ENCODE data around the gene CUL1.

CUL1 gene

GRCh38 chr7:148850564-148850963 is 151.9 kb downstream of the CUL1 start:
- Histone ChIP-seq H3K27ac (ENCODE audit: low read depth, low read length) (no peak overlapping the region), H3K36me3 (ENCODE audit: insufficient read depth, low read length) (no peaks in the 10 kb centered on the region), H3K27me3 (ENCODE audit: insufficient read depth, low read length) (no peaks in the 10 kb centered on the region), H3K4me1 (ENCODE audit: control insufficient read depth, insufficient read depth, low read length, unreplicated experiment) (peaks cover 12% of the 10 kb centered on the region), H3K4me3 (ENCODE audit: low read depth, low read length) (no peak overlapping the region), H3K79me2 (ENCODE audit: control insufficient read depth, insufficient read depth, low read length, unreplicated experiment) (peaks cover 79% of the 10 kb centered on the region), H2AFZ (ENCODE audit: low read length, unreplicated experiment) (no peak overlapping the region)

Data from ACC112 (cell line).